Activated CD4-positive, alpha-beta T cell treated with anti-CD3 and anti-CD28 coated beads for 24 hours (primary cell): ENCODE measurements around the gene CLTB.

Source experiments
- DNase-seq, 2 donors: peaks; one replicate each; pipeline ENCODE4 v3.0.0-alpha.2; 2020; ENCODE audit warnings: low read depth in 2 of 2

CLTB gene

DNA sequence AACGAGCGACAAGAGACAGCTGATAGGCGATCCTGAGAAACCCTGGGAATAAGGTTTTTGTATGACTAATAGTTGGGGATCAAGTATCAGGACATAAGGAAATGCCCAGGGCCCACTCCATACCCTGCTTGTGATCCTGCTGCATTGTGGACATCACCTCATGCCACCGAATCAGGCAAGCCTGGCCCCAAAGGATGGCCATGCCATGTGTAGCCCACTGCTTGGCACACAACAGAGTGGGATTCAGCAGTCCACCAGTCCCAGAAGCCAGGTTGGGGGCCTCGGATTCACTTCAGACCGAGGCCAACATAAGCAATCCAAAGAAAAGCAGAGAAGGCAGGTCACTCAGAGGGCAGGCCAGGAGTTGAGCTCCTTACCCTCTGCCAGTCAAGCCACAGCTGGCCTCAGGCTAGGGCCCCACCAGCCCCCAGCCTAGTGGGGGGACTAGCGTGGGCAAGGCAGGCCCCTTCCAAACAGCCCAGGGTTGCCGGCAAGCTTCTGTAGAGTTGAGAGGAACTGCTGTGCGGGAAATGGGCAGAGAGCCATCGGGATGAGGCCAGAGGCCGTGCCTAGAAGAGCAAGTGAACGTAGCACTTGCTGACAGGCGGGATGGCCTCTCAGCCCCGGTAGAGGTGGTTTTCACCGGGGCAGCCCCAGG lies 33.0 kb downstream of the CLTB start:
- DNase-seq, result no peak

DNA sequence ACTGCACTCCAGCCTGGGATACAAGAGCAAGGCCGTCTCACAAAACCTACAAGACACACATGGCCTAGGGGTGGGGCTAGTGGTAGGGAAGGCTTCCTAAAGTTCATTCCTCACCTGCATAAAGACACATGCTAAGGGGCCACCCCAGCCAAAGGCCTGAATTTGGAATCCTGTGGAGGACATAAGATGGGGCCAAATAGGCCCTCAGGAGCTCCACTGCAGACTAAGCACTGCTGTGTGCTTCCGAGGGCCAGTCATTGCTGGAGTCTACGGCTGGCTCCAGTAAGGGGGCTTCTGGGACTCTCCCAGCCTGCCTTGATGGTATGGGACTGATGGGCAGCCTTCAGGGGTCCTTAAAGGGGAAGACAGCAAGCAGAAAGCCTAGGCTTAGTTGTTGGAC lies 33.6 kb downstream of the CLTB start:
- DNase-seq, result no peak

DNA sequence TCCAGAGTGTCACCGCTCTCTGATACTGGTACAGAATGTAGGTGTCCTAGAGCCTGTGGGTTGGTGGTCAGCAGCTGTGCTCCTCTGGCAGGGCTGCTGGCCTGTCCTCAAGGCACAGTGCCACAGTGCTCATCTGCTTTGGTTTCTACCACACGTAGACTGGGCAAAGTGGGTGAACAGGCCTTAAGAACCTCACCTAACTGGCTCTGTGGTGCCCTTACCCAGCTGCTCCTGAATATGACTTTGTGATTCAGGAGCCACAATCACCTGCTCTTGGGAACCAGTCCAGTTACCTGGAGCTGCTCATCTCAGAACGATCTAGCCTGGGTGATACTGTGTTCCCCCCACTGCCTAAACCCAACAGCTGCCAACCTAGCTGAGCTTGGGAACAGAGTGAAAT lies 34.4 kb downstream of the CLTB start:
- DNase-seq, result no peak

GRCh38 chr5:176381423-176381822 lies 34.9 kb downstream of the CLTB start:
- no peak for DNase-seq

- no peak for DNase-seq
Measured at GRCh38 chr5:176379881-176380280, 36.5 kb downstream of the CLTB start.

DNA sequence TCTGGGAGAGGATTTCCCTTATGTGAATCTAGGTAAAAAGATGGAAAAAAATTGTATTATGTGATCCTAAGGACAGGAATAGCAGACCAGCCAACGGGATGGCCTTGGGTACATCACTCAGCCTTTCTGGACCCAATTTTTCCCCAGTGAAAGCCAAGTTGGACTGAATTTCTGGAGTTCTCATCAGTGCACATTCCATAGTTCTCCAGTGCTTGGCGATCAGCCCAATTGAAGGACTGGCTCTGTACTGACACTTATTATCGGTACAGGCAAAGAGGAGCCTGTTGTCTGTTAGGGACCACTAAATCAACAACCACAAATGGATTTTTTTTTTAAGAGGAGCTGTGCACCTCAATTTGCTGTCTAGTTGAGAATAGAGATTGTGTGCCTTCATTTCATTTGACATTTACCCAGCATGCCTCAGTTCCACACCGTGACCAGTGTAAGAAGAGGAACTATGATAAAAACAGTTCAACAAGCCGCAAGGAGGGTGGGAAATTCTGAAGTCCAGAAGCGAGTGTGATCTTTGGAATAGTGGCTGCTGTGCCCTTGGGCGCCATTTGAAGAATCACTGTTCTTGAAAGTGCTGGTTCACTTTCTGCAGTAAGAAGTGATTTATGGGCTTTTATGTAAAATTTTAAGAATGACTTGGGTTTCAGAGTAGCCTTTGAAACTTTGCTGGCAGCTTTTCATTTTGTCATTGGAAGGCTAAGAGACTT lies 43.1 kb downstream of the CLTB start:
- no peak for DNase-seq

- DNase-seq, result no peak
Measured at GRCh38 chr5:176371621-176372539, 44.5 kb downstream of the CLTB start.

DNA sequence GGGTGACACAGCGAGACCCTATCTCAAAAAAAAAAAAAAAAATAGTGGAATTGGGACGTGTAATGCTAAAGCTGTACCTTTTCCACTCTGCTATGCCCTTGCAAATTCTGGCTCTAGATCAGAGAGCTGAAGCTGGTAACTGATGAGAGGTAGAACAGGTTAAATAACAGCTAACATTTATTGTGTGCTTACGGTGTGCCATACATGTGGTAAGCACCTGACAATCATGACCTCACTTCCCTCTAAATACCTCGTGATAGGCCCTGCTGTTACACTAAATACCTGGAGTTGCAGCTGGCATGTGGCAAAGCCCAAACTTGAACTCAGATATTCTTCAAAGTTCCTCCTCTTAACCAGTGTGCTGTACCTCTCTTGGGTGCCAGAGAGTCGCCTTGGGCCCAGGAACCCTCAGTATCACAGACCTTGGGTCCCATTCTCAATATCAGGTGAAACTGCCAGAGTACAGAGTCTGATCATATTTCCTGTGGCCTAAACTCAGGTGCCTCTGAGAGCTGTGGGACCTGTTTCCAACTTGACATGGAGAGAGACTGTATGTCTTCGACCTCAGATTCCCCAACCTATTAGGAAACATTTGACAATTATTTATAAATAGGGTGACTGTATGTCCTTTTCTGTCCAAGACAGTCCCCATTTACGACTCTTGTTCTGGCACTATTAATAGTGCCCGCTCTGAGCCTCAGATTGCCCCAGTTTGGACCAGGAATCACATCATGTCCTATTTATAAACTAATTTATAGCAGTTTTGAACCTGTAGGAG lies 46.2 kb downstream of the CLTB start:
- DNase-seq, result no peak

GRCh38 chr5:176368726-176369125 lies 47.6 kb downstream of the CLTB start:
- no peak for DNase-seq

DNA sequence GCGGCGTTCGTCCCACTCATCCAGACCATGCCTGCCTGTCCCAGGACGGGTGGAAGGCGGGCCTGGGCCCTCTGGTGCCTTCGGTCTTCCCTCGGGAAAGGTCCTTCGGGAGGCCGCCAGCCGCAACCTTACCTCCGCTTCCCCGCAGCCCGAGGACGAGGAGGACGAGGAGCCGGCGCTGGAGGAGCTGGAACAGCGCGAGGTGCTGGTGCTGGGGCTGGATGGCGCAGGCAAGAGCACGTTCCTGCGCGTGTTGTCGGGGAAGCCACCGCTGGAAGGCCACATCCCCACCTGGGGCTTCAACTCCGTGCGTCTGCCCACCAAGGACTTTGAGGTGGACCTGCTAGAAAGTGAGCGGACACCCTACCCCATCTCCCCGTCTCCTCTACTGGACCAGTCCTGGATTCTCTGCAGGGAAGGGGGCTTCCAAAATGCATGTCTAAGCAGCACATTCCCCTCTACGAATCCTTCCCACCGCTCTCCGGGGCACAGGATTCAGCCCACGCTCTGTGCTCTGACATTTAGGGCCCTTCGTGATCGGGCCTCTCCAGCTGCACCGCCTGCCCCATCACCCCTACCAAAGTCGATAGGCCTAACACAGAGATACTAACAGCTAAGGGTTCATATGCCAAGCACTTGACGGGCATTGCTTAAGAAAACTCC lies 50.0 kb downstream of the CLTB start:
- DNase-seq, result no peak

- DNase-seq, result peak; percentile 40 to 52
Measured at GRCh38 chr5:176365351-176366231, 50.7 kb downstream of the CLTB start, which contains the start of gene ARL10. ARL10 (plus strand) TSS chr5:176365487; CDS start chr5:176365564, 77 bp downstream.

DNA sequence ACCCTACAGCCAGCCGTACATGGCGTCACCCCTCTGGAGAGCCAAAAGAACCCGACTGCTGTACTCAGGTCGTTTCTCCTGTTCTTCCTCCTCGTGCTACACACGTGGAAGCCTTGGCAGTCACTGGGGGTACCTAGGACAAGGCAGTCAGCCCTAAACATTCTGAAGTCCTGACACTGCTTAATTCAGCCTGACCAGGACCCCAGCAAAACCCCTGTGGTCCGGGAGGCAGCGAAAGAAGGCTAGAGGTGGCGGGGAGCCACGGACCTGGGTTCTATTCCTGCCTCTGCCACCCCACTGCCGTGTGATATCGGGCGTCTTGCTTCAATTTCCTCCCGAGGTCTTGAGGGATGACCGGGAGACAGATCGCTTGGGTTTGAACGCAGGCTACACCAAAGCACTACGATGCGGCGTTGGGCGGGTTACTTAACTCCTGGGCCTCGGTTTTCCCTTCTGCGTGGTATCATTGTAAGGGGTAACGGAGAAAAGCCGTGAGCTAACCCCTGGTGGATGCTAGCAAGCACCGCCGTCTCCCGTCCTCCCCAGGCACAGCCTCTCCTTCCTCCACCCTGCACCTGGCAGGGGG lies 51.5 kb downstream of the CLTB start:
- DNase-seq, result no peak

DNA sequence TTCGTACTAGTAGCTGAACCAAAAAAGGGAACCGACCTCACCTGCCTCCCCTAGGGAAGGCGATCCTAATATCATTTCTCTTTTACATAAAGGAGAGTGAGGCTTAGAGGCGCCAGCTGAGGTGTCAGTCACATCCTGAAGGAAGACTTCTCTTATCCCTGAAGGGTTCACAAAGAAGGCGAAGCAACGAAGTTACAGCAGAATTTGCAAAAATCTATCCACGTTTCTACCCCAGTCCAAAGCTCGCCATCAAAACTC lies 54.2 kb downstream of the CLTB start:
- no peak for DNase-seq

GRCh38 chr5:176361437-176362232 lies 54.7 kb downstream of the CLTB start, which contains the start of gene KIAA1191:
KIAA1191 (minus strand) TSS chr5:176361764; CDS start chr5:176359508, 2,256 bp downstream.
- DNase-seq, result peak; percentile 88 to 93

DNA sequence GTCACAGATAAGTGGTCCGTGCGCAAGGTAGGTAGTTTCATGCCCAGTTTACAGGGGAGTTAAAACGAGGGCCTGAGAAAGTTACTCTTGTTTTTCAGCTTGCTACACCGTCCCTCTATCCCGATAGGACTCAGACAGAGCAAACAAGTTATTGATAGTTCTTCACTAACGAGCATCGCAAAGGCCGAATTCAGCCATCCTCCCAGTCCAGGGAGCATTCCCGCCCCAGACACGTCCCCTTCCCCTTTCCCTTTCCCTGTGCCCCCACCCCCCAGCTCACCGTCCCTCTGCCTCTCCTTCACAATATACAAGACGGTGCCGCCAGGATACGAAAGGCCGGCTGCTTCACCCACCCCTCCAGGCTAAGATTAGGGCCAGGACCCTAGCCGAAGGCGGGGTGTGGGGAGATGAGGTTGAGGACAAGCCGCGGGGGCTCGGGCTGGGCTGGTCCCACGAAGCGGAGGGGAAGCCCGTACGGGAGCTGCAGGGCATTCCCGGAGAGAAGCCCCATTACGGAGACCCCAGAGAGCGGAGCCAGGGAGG lies 55.4 kb downstream of the CLTB start:
- peak in 1 of 2 donors; percentile 10 for DNase-seq

- no peak for DNase-seq
Measured at GRCh38 chr5:176359658-176360057, 56.7 kb downstream of the CLTB start.

- no peak for DNase-seq
Measured at GRCh38 chr5:176356179-176356566, 60.2 kb downstream of the CLTB start.

GRCh38 chr5:176355400-176356178 lies 60.8 kb downstream of the CLTB start:
- no peak for DNase-seq
